Measurements from ENCODE around the gene DYNLT3.

The DYNLT3 gene

GRCh38 chrX:37840931-37841330 lies 6.4 kb downstream of the DYNLT3 start:
- DNase-seq (ENCODE audit: low read depth), result no peak

- peak; percentile 15 for DNase-seq (ENCODE audit: low read depth)
Measured at GRCh38 chrX:37834937-37835336, 12.4 kb downstream of the DYNLT3 start.

GRCh38 chrX:37830371-37830770 lies 17.0 kb downstream of the DYNLT3 start:
- no peak for DNase-seq (ENCODE audit: low read depth)

DNA sequence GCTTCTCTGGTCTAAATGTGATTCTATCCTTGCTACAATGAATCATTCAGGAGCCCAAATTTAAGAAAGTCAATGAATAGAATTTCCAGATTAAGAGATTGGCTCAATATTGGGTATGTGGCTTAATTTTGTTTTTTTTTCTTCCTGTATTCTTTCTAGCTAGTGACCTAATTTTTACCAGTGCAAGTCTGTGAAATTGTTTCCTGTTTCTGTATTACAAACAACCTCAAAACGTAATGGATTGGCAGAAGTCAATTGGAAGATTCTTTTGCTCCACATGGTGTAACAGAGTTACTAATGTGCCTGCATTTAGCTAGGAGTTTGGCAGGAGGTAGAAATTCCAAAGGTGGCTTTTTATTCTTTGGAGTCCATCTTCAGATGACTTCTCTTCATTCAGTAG lies 17.6 kb downstream of the DYNLT3 start:
- no peak for DNase-seq (ENCODE audit: low read depth)

- peak; percentile 11 for DNase-seq (ENCODE audit: low read depth)
Measured at GRCh38 chrX:37825215-37825842, 22.0 kb downstream of the DYNLT3 start.

DNA sequence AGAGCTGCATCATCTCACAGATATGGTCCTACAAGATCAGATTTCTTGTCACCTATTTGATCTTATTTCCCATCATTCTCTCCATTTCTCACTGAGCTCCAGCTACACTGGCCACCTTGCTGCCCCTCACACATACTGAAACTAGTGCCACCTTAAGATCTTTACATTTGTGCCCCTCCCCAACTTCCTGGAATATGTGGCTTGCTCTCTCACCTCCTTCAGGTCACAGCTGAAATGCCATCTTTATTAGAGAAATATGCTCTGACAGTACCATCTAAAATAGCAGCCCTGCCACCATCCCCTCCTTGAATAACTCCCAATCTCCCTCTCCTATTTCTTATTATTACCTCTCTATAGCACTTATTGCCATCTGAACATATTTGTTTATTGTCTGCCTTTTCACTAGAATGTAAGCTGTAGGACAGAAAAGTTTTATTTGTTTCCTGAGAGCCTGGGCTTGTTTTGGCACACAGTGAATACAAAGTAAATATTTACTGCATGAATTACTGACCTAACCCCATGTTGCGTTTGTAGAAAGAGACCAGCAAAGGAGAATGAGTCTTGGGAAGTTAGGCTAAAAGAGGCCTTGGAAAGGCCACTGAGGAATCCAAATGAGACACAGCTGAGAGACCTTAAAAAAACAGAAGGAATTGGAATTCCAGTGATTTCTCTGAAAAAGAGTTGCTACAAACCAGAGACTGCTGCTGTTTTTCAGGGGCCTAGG lies 22.7 kb downstream of the DYNLT3 start:
- no peak for DNase-seq (ENCODE audit: low read depth)

DNA sequence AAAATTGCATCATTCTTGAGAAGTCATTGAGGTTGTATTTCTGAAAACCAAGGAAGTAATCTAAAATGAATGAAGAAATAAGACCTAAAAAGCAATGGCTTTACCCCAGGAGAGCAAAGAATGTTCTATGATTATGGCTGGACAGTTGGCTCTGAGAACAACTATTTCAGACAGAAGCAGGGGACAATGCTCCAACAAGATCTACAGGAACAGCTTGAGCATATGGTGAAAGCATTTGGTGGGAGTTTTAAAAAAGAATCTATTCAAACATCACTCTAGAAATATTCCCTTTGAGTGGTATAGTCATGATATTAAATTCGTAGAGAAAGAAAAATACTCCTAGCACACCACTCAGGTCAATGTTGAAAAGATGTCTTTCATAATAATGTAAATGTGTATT lies 26.7 kb downstream of the DYNLT3 start:
- no peak for DNase-seq (ENCODE audit: low read depth)

DNA sequence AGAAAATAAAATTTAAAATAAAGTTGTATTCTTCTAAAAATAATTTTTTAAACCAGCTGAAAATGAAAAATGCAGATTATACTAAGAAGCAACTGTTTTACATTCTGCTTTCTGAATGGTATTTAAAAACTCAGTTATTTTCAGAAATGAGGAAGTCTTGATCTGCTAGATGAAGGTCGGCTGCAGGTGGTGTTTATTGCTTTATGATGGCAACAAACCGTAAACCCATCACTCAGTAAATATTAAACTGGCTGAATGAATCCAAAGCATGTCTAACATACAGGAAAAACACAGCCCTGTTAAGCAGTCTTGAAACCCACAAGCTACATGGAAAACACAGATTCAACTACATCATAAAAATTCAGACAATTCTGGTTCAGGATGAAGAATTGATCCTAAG lies 29.3 kb downstream of the DYNLT3 start:
- no peak for DNase-seq (ENCODE audit: low read depth)

GRCh38 chrX:37817579-37817978 lies 29.8 kb downstream of the DYNLT3 start:
- DNase-seq (ENCODE audit: low read depth), result no peak

- no peak for DNase-seq (ENCODE audit: low read depth)
Measured at GRCh38 chrX:37817176-37817575, 30.2 kb downstream of the DYNLT3 start.

DNA sequence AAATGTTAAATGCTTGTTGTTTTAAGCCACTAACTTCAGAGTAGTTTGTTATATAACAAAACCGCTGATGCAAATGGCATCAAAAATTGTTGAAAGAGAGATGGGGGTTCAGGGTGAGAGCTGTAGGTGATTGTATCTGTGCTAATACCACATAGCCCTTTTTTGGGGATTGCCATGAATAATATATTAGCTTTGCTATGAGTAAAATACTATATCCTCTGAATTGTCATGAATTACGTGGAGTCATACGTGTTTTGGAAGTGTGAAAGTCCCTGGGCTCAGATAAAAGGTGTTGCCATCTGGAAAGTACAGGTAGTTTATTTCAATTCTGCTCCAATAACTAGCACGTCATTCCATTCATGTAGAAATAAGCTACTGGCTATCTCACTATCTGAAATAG lies 30.6 kb downstream of the DYNLT3 start:
- DNase-seq (ENCODE audit: low read depth), result no peak

- DNase-seq (ENCODE audit: low read depth), result no peak
Measured at GRCh38 chrX:37815366-37815765, 32.0 kb downstream of the DYNLT3 start.

- DNase-seq (ENCODE audit: low read depth), result no peak
Measured at GRCh38 chrX:37813570-37813969, 33.8 kb downstream of the DYNLT3 start.

GRCh38 chrX:37812110-37812509 lies 35.3 kb downstream of the DYNLT3 start:
- DNase-seq (ENCODE audit: low read depth), result no peak

DNA sequence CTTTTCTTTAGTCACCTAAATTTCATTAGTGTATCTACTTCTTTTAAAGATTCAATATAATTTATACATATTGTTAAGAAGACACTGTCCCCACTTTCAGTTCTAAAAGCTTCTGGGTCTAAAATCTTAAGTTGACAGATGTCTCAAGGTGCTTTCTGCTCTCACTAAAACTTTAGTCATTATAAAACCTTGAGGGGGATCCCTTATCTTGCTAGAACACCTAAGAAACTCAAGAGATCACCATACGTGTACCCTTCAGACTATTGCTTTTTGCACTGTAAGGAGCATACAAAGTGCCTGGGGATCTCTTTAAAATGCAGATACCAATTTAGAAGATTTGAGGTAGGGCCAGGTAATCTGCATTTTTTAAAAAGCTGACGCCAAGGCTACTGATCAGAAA lies 37.4 kb downstream of the DYNLT3 start:
- no peak for DNase-seq (ENCODE audit: low read depth)

GRCh38 chrX:37803057-37803456 lies 44.3 kb downstream of the DYNLT3 start:
- DNase-seq (ENCODE audit: low read depth), result no peak

DNA sequence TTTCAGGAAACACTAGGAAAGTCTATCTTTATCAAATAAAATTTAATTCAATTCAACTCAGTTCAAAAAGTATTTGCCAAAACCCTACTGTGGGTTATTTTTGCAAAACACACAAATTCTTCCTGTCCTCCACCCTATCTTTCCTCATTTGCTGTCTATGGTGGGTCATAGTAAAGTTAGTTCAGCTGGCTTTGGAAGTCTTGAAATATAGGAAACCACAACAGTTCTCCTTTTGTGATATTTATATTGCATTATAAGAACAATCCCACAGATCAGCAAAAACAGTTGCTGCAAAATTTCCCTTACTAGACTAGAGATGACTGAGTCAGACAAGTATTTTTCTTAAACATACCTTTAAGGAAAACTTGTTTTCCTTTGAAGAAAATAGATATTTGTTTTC lies 45.3 kb downstream of the DYNLT3 start:
- DNase-seq (ENCODE audit: low read depth), result peak; percentile 0

GRCh38 chrX:37800717-37801116 lies 46.7 kb downstream of the DYNLT3 start:
- peak; percentile 16 for DNase-seq (ENCODE audit: low read depth)

GRCh38 chrX:37799936-37800335 lies 47.4 kb downstream of the DYNLT3 start:
- DNase-seq (ENCODE audit: low read depth), result no peak

DNA sequence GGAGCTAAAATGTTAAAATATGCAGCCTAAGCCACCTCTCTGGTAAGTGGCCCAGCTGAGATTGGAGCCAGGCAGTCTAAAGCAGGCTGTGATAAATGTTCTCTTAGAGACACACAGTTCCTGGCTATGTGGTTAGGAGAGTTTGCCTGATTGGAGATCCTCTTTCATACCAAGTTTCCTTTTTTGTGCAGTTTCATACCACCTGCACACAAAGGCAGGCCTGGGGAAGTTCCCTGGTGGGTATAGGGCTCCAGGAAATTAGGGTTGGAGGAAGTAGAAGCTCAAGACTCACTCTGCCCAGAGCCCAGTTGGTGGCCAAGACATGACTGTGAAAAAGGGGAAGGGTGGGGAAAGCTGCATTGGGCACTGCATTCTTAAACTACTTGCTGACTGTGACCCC lies 50.6 kb downstream of the DYNLT3 start:
- no peak for DNase-seq (ENCODE audit: low read depth)

- DNase-seq (ENCODE audit: low read depth), result no peak
Measured at GRCh38 chrX:37796310-37796709, 51.1 kb downstream of the DYNLT3 start.
